CD4-positive, alpha-beta T cell treated with Interleukin-17A for 1 hour (primary cell): ENCODE results near the gene INHBC.

Experiments used
- DNase-seq: peaks from one replicate; pipeline ENCODE4 v3.0.0-alpha.2; 2020

The INHBC gene

DNA sequence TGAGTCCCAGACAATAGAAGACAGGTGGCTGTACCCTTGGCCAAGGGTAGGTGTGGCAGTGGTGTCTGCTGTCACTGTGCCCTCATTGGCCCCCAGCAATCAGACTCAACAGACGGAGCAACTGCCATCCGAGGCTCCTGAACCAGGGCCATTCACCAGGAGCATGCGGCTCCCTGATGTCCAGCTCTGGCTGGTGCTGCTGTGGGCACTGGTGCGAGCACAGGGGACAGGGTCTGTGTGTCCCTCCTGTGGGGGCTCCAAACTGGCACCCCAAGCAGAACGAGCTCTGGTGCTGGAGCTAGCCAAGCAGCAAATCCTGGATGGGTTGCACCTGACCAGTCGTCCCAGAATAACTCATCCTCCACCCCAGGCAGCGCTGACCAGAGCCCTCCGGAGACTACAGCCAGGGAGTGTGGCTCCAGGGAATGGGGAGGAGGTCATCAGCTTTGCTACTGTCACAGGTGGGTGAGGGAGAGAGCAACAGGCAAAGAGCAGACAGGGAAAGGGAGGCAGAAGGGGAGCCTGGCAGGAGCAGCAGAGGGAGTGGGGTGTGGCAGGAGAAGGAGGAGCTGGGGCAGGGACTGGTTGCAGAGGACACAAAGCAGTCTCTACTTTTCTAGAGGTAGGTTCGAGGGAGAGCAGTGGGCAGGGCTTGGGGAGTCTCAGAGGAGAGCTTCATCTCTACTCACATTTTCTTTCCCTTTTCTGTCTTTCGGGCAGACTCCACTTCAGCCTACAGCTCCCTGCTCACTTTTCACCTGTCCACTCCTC, 21.0 kb downstream of the INHBC start:
- DNase-seq: no peak

- peak; percentile 69 for DNase-seq
These were observed 21.6 kb downstream of the INHBC start for GRCh38 chr12:57456145-57456700.

- DNase-seq: no peak
These were observed 22.3 kb downstream of the INHBC start for GRCh38 chr12:57456737-57457490.

DNA sequence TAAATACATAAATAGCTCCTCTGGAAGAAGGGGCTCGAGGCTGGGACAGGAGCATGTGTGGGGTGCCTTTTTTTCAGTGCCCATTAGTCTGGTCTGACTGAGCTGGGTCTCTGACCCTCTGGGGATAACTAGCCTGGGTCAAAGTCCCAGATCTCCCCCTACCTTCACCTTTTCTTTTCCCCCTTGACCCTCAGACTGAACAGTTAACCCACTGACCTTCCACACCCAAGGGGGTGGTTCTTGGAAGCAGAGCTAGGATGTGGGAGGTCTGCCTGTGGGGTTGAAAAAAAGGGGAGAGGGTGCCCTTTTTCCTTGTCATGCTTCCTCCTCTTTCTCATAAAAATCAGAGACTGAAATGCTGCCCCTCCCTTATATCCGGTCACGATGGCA, 24.1 kb downstream of the INHBC start:
- DNase-seq: no peak

DNA sequence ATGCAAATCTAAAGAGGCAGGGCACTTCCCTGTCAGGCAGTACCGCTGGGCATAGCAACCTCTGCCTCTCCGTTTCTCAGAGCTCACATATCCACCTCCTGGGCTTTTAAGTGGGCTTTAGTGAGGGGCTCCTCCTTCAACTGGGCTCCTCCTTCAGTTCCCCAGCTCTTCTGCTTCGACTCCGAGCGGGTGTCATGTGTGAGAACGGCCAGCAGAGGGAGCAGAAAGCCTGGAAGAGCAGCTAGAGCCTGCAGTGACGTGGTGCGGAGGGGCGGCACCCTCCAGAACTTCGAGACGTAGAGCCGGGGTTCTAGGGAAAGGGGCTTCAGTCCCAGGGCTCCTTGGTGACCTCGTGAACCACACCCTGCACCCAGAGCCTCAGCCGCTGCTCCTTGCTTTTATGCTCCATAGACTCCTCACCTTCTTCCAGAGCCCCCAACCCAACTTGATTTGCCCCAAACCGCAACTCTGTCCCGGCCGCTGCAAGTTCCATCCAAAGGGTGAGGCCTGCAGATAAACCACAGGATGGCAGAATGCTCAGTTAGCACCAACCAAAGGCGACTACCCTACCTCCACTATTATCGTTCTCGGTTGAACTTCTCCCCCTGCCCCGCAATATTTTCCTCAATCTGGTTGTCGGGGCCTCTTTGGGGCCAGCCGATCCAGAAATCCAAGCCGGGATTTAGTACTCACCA, 24.6 kb downstream of the INHBC start:
- DNase-seq: peak; percentile 96

DNA sequence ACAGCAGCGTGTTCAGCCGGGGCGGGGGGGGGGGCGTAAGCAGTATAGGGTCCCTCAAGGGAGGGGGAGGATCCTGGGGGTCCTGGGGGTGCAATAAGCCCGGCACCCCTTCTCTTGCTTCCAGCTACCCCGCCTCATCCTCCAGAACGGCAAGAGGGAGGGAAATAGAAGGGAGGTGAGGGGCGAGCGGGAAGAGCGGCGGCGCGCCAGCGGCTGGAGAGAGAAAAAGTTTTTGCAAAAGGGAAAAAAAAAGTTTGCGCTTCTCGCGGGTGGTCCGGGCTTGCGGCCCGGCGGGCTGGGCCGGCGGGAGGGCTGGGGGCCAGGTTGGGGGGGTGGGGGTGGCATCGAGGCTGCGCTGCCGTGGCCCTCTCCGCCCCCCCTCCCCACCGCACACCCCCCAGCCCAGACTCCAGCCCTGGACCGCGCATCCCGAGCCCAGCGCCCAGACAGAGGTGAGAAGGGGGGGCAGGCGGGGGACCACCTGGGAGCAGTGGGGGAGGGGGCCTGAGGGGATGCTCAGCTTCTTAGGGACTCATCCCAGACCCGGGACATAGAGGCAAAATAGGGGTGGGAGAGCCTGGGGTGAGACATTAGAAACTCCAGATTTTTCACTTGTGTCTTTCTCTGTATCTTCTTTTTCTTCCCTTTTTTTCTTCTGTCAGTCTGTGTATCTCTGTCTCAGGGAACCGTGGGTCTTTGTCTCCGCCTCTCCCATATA, 25.3 kb downstream of the INHBC start, which contains the start of gene GLI1:
Gene GLI1, plus strand, starts transcription at position 36 of the 718 bp plus-strand sequence. CDS start 3,907 bp downstream, outside the sequence.
- no peak for DNase-seq

DNA sequence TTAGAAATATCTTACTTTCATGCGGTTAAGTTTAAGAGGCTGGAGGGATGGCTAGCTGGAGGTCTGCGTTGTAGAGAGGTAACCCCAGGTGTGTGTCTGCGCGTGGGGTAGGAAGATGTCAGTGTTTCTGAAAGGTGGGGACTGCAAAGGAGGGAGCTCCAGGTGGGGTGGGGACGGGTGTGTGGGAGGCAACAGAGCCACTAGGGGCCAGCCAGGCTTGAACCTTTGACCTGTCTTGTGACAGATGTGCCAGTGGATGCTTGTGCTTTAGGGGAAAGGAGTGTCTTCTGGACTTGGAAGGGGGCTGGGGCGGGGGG, 25.8 kb downstream of the INHBC start:
- no peak for DNase-seq

- DNase-seq: no peak
These were observed 26.3 kb downstream of the INHBC start for GRCh38 chr12:57460841-57461275.

- DNase-seq: peak; percentile 43
These were observed 26.8 kb downstream of the INHBC start for GRCh38 chr12:57461276-57461916.

DNA sequence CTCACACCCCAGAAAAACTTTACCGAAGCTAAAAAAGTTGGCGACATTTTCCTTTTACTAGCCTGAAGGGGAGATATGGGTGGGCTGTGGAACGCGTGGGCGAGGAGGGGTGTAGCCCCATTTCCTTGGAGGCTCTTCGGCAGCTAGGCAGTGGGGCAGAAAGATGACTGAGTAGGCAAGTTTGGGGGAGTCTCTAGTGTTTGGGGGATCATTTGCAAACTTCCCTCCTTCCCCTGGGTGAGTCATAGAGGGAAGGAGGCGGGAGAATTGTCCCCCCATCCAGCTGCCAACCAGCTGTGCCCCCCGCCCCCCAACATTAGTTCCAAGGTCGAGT, 27.3 kb downstream of the INHBC start:
- DNase-seq: no peak

GRCh38 chr12:57462251-57462911, 27.8 kb downstream of the INHBC start:
- DNase-seq: peak; percentile 93

- DNase-seq: no peak
These were observed 28.3 kb downstream of the INHBC start for GRCh38 chr12:57462912-57463253.

DNA sequence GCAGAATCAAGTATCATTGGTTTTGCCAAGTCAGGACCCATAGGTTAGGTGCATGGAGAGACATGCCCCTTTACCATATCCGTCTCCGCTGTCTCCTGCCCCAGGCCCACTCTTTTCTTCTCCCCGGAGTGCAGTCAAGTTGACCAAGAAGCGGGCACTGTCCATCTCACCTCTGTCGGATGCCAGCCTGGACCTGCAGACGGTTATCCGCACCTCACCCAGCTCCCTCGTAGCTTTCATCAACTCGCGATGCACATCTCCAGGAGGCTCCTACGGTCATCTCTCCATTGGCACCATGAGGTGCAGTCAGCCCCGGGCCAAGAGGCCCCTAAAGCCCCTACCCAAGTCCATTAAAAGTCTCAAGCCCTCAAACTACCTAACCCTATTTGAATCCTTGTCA, 30.0 kb downstream of the INHBC start:
- DNase-seq: no peak

- no peak for DNase-seq
These were observed 30.6 kb downstream of the INHBC start for GRCh38 chr12:57465030-57465746.

GRCh38 chr12:57465747-57466505, 31.3 kb downstream of the INHBC start:
- DNase-seq: no peak

GRCh38 chr12:57467212-57467874, 32.8 kb downstream of the INHBC start:
- DNase-seq: no peak

DNA sequence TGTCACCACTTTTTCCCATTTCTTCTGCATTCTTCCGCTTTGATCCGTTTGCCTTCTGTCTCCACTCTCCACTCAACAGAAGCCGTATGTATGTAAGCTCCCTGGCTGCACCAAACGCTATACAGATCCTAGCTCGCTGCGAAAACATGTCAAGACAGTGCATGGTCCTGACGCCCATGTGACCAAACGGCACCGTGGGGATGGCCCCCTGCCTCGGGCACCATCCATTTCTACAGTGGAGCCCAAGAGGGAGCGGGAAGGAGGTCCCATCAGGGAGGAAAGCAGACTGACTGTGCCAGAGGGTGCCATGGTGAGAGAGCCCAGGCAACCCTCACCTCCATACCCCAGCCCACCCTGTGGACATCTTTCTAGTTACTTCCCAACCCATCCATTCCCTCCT, 33.3 kb downstream of the INHBC start:
- no peak for DNase-seq

DNA sequence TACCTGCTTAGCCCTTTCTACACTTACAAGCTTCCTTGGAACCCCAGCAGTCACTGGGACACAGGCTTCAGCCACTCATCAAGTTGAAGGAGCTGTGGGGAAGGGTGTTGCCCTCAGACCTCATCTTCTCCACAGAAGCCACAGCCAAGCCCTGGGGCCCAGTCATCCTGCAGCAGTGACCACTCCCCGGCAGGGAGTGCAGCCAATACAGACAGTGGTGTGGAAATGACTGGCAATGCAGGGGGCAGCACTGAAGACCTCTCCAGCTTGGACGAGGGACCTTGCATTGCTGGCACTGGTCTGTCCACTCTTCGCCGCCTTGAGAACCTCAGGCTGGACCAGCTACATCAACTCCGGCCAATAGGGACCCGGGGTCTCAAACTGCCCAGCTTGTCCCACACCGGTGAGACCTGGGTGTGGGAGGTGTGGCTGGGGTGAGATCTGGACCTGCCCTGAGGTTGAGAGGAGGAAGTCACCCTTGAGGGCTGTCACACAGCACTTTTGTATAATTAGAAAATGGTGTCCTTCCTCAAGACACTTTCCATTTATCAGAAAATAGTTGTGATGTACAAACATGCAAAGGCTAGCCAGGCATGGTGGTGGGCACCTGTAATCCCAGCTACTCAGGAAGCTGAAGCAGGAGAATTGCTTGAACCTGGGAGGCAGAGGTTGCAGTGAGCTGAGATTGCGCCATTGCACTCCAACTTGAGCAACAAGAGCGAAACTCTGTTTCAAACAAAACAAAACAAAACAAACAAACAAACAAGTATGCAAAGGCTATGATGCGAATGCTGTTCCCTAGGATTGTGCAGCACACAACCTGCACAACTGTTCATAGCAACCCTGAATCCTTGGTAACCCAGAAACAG, 34.9 kb downstream of the INHBC start:
- no peak for DNase-seq
